Body of pancreas (tissue), 4 donors: ENCODE data around the gene GSTA3. TPM values are rescaled to one million over a fixed set of nuclear protein-coding genes. Genes with fewer than 3 reads are reported as not detected.
"Not testable (repeated sequence)": the region's sequence is repeated elsewhere in the genome, so short reads cannot be mapped to it uniquely, and the experiment has no call there.

Source experiments
- ATAC-seq: fragments of 150-250 bp; one replicate; pipeline ENCODE4 v1.9.1; 2016
- DNase-seq, 4 donors: peaks; one replicate each; pipeline ENCODE4 v3.0.0-alpha.2; 2019
- H3K27ac ChIP-seq, 4 donors: fragments of 200-600 bp; sonication (generic); 1 replicate in 3 of 4; 2 replicates in 1 of 4; pipeline versions ENCODE4 v1.5.1 to v1.6.1; 2016 to 2019; ENCODE audit warnings: mild to moderate bottlenecking in 1 of 4, mixed read lengths in 1 of 4, moderate library complexity in 1 of 4
- H3K27me3 ChIP-seq, 2 donors: fragments of 200-600 bp; sonication (generic); one replicate each; pipeline ENCODE4 v1.6.0; 2016; ENCODE audit warnings: mild to moderate bottlenecking in 1 of 2
- H3K36me3 ChIP-seq, 2 donors: fragments of 200-600 bp; sonication (generic); replicated peaks in 1 of 2; 2 replicates each; pipeline ENCODE4 v1.5.1; 2016; ENCODE audit warnings: low read depth in 2 of 2; ENCODE audit not compliant: insufficient read depth in 1 of 2
- H3K4me1 ChIP-seq: fragments of 200-600 bp; sonication (generic); one replicate; pipeline ENCODE4 v1.6.0; 2016
- H3K4me3 ChIP-seq, 2 donors: fragments of 200-600 bp; sonication (generic); 1 replicate in 1 of 2; 2 replicates in 1 of 2; pipeline ENCODE4 v1.5.1; 2016 to 2019
- H3K9me3 ChIP-seq, 3 donors: fragments of 200-600 bp; sonication (generic); 1 replicate in 2 of 3; 2 replicates in 1 of 3; pipeline ENCODE4 v1.5.1; 2016
- POLR2A ChIP-seq, 3 donors: fragments of 450-650 bp; IDR thresholded peaks; one replicate each; pipeline ENCODE4 v1.6.1; 2016; ENCODE audit warnings: antibody characterized with exemption in 3 of 3, mild to moderate bottlenecking in 2 of 3
- WGBS, 2 donors: methylation state at CpG; one replicate each; pipeline ENCODE4 v1.1.5; 2017; 5-methylcytosine and 5-hydroxymethylcytosine counted together
- intact Hi-C: fragments of 100-400 bp; cut with DNase I; formaldehyde crosslinking; loops from one replicate; pipeline ENCODE4 v1.15.1; 2023
- total RNA-seq, 2 donors: library from RNA; depleted of rRNA; stranded (reverse); fragments of >200 nt; gene quantifications; one replicate each; pipeline ENCODE4 v1.1.0, GENCODE V29; 2016
- TF ChIP-seq, protein P1 (sequence below), 7 experiments: fragments of 450-650 bp in 4 of 7; fragments of 200-600 bp in 3 of 7; sonication (generic) in 3 of 7; IDR thresholded peaks; one replicate each; pipeline ENCODE4 v1.5.1; 2016 to 2019; ENCODE audit warnings: antibody characterized with exemption in 7 of 7

GSTA3 gene
- total RNA-seq, 2 donors from 2014 or later: not detected

DNA sequence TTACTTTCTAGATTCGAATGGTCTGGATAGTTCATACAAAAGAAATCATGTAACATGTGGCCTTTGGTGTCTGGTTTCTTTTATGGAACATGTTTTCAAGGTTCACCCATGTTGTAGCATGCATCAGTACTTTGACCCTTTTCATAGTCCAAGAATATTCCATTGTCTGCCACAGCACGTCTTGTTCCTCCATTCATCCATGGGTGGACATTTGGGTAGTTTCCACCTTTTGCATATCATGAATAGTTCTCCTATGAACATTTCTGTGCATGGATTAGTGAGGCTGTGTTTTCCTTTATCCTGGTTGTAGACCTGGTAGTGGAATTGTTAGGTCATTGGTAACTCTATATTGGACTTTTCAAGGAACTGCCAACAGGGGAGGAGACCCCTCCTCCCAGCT lies 31.7 kb downstream of the GSTA3 start:
- ATAC-seq (no peak), DNase-seq (no peak)
- Histone ChIP-seq H3K4me3 (no peak overlapping the region), H3K27ac (no peak overlapping the region), H3K9me3 (no peaks in the 10 kb centered on the region), H3K4me1 (no peaks in the 10 kb centered on the region), H3K27me3 (no peaks in the 10 kb centered on the region), H3K36me3 (no peaks in the 10 kb centered on the region)
- TF ChIP-seq, protein P1, sequence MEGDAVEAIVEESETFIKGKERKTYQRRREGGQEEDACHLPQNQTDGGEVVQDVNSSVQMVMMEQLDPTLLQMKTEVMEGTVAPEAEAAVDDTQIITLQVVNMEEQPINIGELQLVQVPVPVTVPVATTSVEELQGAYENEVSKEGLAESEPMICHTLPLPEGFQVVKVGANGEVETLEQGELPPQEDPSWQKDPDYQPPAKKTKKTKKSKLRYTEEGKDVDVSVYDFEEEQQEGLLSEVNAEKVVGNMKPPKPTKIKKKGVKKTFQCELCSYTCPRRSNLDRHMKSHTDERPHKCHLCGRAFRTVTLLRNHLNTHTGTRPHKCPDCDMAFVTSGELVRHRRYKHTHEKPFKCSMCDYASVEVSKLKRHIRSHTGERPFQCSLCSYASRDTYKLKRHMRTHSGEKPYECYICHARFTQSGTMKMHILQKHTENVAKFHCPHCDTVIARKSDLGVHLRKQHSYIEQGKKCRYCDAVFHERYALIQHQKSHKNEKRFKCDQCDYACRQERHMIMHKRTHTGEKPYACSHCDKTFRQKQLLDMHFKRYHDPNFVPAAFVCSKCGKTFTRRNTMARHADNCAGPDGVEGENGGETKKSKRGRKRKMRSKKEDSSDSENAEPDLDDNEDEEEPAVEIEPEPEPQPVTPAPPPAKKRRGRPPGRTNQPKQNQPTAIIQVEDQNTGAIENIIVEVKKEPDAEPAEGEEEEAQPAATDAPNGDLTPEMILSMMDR (IDR thresholded peaks at IDR 0.05): no peak
- TF ChIP-seq POLR2A (IDR thresholded peaks at IDR 0.05): no peak
- intact Hi-C loops: no loop called here
- 68 to 72% methylated on average over 2 of the region's 2 CpGs for WGBS, 2 donors

DNA sequence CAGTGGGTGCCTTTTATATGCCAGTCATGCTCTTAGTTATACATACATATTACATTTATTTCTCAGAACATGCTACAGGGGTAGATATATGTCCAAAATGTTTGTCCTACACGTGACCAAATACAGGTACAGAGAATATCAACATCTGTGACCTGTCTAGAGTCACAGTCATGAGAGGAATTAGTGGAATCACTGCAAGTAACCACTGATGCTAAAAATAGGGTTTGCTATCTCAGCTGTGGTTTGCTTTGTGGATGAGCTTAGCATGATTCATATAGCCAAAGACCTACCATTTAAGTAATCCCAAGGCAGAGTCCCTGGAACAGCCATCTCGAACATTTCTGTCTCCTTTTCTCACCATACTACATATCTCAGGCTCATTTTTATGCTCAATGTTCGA lies 32.3 kb downstream of the GSTA3 start:
- no peaks in the 10 kb centered on the region for H3K9me3 ChIP-seq
- no peaks in the 10 kb centered on the region for H3K27me3 ChIP-seq
- no peak for DNase-seq
- intact Hi-C loops: no loop called here
- no peak for ATAC-seq
- H3K27ac ChIP-seq: no peak overlapping the region
- WGBS, 2 donors: 63 to 82% methylated on average over 3 of the region's 3 CpGs
- H3K4me3 ChIP-seq: no peak overlapping the region
- H3K4me1 ChIP-seq: no peaks in the 10 kb centered on the region
- TF ChIP-seq, protein P1 (IDR thresholded peaks at IDR 0.05): no peak
- TF ChIP-seq POLR2A (IDR thresholded peaks at IDR 0.05): no peak
- H3K36me3 ChIP-seq: no peaks in the 10 kb centered on the region

DNA sequence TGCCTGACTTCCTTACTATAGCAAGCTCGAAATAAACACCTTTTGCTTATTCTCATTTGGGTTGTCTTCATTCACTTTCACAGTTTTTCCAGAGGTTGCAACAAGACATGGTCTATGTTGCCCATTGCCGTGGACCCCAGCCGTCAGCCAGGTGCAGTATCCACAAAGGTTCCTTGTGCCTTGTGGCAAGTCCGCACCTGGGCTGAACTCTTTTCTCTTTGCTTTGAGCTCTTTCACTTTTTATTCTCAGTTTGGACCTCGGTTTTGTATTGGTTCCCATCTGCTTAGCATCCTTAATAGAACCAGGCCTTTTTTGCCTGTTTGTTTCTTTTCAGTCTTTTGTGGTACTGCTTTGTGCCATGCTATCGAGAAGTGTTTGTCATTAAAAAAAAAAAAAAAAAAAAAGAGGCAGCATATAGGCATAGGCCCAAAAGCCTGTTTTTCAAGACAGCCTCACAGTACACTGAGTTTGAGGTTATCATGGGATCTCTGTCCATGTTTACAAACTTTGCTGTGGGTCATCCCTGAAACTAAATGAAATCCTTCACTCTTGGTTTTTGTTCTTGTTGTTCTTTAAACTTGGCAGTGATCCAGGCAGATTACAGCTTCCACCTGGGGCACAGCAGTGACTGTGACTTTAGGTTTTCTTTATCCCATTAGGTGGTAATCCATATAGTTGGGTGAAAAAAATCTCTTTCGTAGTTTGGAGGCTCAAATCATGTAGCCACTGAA lies 33.3 kb downstream of the GSTA3 start:
- DNase-seq (peak in 1 of 4 donors; percentile 7), ATAC-seq (no peak)
- no peaks in the 10 kb centered on the region for H3K9me3 ChIP-seq
- H3K4me1 ChIP-seq: no peaks in the 10 kb centered on the region
- H3K27me3 ChIP-seq: no peaks in the 10 kb centered on the region
- no peak overlapping the region for H3K4me3 ChIP-seq
- TF ChIP-seq, protein P1 (IDR thresholded peaks at IDR 0.05): no peak
- TF ChIP-seq POLR2A (IDR thresholded peaks at IDR 0.05): no peak
- H3K36me3 ChIP-seq: no peaks in the 10 kb centered on the region
- WGBS, 2 donors: 83% methylated on average over 7 of the region's 7 CpGs
- intact Hi-C loops: no loop called here
- H3K27ac ChIP-seq: no peak overlapping the region

DNA sequence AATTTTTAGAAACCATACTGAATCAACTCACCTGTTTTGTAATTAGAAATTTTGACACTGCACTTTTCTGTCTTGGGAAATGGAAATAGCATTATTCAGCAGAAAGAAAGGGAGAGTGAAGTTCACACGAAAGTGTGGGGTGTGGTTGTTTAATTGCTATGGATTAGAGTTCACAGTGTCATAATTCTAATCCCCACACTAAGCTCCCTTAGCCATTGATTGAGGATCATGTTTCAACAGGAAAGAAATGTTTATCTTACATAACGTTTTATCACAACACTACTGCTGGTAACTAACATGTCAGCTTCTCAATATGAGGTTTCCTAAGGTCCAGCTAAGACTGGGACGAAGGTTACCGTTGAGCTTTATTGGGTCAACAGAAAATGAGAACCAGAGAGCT lies 37.5 kb downstream of the GSTA3 start:
- H3K27me3 ChIP-seq: no peaks in the 10 kb centered on the region
- TF ChIP-seq, protein P1 (IDR thresholded peaks at IDR 0.05): no peak
- TF ChIP-seq POLR2A (IDR thresholded peaks at IDR 0.05): no peak
- no peak for DNase-seq
- 17 to 21% methylated on average over 4 of the region's 4 CpGs for WGBS, 2 donors
- ATAC-seq: no peak
- no peaks in the 10 kb centered on the region for H3K4me1 ChIP-seq
- H3K36me3 ChIP-seq: no peaks in the 10 kb centered on the region
- intact Hi-C loops: no loop called here
- H3K27ac ChIP-seq: no peak overlapping the region
- H3K4me3 ChIP-seq: no peak overlapping the region
- H3K9me3 ChIP-seq: no peaks in the 10 kb centered on the region

DNA sequence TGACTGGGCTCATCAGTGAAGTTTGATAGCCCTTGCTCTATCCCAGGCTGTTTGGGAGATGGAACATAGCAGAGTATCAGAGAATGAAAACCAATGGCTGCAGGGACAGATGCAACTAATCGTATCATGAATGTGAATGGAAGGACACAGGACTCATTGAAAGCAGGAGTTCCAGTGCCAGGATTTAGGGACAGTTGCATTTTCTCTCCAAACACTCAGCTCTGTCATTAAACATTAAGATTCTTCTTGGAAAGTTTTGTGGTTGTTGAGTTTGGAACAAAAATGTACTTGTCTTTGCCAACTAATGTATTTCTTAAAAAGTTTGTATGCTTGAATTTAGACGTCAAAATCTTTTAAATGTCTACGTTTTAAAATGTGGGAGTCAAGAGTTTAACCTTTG lies 37.9 kb downstream of the GSTA3 start:
- Histone ChIP-seq H3K27me3 (no peaks in the 10 kb centered on the region), H3K9me3 (no peaks in the 10 kb centered on the region), H3K4me1 (no peaks in the 10 kb centered on the region), H3K27ac (no peak overlapping the region), H3K4me3 (no peak overlapping the region), H3K36me3 (no peaks in the 10 kb centered on the region)
- WGBS, 2 donors: 60 to 62% methylated on average over 3 of the region's 3 CpGs
- no peak for DNase-seq
- TF ChIP-seq, protein P1 (IDR thresholded peaks at IDR 0.05): no peak
- no peak for TF ChIP-seq POLR2A (IDR thresholded peaks at IDR 0.05)
- intact Hi-C loops: no loop called here
- no peak for ATAC-seq

DNA sequence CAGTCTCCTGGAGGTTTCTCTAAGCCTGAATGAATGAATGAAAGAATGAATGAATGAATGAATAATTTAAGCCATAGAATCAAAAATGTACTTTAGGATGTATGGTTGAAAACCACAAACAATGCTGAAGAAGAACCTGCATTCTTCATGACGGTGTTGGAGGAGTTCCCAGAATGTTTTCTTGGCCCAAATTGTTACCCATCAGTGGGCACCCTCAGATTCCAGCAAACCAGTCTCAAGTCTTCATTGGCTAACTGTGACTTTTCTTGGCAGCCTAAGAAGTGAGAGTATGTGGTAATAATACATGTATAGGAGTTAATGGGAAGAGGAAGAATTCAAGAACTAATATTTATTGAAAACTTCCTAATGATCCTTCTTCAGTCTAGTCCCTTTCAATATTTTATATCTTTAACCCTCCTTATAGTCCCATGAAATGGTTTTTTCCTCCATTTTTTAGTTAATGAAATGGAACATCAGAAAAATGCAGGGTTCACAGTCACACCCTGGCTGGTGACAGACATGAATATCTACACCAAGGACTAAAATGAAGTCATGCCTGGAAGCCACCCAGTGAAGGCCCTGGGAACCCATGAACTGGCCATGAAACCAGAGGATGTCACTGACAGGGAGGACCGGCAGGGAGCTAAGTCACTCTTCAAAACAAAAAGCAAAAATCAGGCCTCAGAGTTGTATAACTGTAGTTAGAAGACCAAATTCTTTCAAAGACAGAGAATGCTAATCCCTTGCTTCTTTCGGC lies 39.0 kb downstream of the GSTA3 start:
- H3K36me3 ChIP-seq, ATAC-seq, DNase-seq, H3K27ac ChIP-seq, H3K9me3 ChIP-seq, H3K4me3 ChIP-seq, H3K27me3 ChIP-seq, intact Hi-C loops, H3K4me1 ChIP-seq: not testable (repeated sequence)
- WGBS, 2 donors: 93 to 95% methylated on average over 3 of the region's 3 CpGs

DNA sequence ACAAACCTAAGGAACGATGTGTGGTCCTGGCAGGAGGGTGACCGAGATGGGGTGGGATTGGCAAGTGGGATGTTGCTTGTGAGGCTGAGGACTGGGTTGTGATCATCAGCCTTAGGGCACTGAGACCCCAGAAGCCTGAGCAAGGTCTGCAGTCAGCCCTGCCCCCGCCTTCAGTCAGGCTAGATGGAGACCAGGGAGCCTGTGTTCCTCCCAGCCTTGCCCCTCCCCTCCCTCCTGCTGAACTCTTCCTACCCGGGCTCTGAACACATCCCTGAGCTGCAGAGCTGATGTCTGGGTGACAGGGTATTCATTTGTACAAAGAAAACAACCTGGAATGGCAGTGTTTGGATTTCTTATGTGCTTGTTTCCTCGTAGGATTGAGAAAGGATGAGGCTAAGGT lies 40.6 kb downstream of the GSTA3 start:
- H3K9me3 ChIP-seq, H3K36me3 ChIP-seq, intact Hi-C loops, DNase-seq, H3K4me1 ChIP-seq, H3K27me3 ChIP-seq, H3K4me3 ChIP-seq, ATAC-seq, H3K27ac ChIP-seq: not testable (repeated sequence)
- WGBS, 2 donors: 70 to 75% methylated on average over 5 of the region's 5 CpGs
